ENCODE data around the gene PRDX4.

DNA sequence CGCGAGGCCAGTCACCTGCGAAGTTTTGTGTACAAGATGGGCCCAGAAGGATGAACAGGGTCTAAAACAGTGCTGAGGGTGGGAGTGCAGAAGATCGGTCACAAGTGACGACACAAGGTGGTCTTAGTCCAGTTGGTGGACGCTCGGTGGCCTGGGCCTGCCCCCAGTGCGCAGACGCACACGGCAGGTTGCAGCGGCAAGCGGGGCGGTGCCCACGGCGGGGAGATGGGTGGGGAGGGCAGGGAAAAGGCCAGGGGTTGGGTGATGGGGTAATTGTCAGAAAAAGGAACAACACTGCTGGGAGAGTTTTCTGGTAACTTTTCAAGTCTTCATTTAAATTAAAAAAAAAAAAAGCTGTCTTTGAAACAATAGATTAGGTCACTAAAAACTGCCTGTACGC is 1.0 kb upstream of the PRDX4 start:
- TF ChIP-seq, protein P1, sequence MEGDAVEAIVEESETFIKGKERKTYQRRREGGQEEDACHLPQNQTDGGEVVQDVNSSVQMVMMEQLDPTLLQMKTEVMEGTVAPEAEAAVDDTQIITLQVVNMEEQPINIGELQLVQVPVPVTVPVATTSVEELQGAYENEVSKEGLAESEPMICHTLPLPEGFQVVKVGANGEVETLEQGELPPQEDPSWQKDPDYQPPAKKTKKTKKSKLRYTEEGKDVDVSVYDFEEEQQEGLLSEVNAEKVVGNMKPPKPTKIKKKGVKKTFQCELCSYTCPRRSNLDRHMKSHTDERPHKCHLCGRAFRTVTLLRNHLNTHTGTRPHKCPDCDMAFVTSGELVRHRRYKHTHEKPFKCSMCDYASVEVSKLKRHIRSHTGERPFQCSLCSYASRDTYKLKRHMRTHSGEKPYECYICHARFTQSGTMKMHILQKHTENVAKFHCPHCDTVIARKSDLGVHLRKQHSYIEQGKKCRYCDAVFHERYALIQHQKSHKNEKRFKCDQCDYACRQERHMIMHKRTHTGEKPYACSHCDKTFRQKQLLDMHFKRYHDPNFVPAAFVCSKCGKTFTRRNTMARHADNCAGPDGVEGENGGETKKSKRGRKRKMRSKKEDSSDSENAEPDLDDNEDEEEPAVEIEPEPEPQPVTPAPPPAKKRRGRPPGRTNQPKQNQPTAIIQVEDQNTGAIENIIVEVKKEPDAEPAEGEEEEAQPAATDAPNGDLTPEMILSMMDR (IDR thresholded peaks at IDR 0.05; ENCODE audit: poor library complexity): no peak
- TF ChIP-seq EZH2 (IDR thresholded peaks at IDR 0.05; ENCODE audit: borderline replicate concordance): no peak
- TF ChIP-seq EZH2phosphoT487 (IDR thresholded peaks at IDR 0.05; ENCODE audit: low read depth, severe bottlenecking, unreplicated experiment): no peak

All from hepatocyte (in vitro differentiated cells).